Stimulated activated CD4-positive, alpha-beta T cell treated with anti-CD3 and anti-CD28 coated beads, Interleukin-15, amount 100 ng/mL, for 1 hour (primary cell): Measurements from ENCODE around the gene SKIC3.

Experiments used
- DNase-seq, 2 donors: peaks; one replicate each; pipeline ENCODE4 v3.0.0-alpha.2; 2020; ENCODE audit warnings: low read depth in 1 of 2, low spot score in 1 of 2

The SKIC3 gene

DNA sequence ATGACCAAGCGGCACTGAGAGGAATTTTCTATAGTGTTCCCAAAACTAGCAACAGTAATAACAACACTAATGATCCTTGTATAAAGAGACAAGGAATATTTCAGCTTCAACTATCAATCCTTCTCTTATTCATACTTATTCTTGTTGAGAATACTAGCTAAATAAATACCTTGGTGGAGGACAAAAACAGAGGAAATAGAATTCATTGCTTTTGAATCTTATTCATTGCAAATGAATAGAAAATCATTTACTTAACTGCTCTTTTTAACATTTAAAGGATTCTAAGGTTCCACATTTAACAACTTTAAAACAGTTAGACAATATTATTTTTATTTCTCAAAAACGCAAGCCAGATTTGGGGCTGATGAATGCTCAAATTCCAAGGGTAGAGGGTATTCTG, 22.4 kb downstream of the SKIC3 start:
- no peak for DNase-seq

- no peak for DNase-seq
Measured at GRCh38 chr5:95531491-95531890, 23.3 kb downstream of the SKIC3 start.

GRCh38 chr5:95530416-95530815, 24.4 kb downstream of the SKIC3 start:
- no peak for DNase-seq

GRCh38 chr5:95528565-95528964, 26.2 kb downstream of the SKIC3 start:
- no peak for DNase-seq

GRCh38 chr5:95526871-95527270, 27.9 kb downstream of the SKIC3 start:
- no peak for DNase-seq

DNA sequence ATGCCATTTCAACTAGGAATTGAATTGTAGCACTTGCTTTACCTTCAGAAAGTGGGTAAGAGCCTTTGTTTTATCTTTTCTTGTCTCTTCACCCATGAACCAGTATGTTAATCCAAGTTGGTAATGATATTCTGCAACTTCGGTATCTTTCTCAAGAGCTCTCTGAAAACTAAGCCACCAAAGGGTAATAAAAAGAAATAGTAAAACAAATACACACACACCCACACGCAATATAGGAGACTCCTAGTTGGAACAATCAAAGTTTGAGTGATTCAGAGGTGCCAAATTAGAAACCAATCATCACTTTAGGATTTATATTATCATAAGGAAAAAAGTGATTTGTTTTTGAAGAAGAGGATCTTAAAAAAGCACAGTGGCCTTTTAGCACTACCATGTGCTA, 30.4 kb downstream of the SKIC3 start:
- no peak for DNase-seq

- no peak for DNase-seq
Measured at GRCh38 chr5:95520206-95520605, 34.6 kb downstream of the SKIC3 start.

DNA sequence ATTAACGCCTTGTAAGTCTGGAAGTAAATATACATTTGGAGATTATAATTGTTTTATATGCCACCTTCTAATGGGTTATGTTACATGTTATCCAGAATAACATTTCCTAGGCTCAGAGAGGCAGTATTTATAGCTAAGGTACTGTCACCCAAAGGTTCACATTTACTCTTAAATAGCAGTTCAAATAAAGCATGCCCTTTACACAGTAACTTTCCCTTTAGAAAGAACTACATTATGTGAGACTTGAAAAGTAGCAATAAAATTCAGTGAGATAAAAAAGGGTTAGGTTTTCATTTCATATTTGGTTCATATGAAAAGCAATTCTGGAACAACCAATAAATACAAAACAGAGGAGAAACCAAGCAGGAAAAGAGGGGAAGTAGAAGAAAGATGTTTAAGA, 35.1 kb downstream of the SKIC3 start:
- DNase-seq: no peak

DNA sequence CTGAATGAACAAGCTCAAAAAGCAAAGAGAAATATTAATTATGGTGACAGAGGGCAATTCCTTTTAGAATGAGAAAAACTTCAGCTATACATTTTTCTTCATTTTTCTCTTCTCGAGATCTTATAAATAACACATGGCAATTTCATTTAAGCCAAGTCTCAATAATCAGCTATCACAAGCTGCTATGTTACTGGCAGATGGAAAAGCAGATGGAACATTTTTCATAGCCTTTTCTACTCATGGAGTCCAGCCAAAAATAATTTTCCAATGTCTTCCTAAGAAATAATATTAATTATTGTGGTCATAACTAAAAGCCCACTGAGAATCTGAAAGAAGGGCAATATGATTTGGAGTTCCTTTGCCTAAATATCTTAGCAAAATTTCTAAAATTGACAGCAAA, 35.6 kb downstream of the SKIC3 start:
- no peak for DNase-seq

- no peak for DNase-seq
Measured at GRCh38 chr5:95518417-95518816, 36.4 kb downstream of the SKIC3 start.

DNA sequence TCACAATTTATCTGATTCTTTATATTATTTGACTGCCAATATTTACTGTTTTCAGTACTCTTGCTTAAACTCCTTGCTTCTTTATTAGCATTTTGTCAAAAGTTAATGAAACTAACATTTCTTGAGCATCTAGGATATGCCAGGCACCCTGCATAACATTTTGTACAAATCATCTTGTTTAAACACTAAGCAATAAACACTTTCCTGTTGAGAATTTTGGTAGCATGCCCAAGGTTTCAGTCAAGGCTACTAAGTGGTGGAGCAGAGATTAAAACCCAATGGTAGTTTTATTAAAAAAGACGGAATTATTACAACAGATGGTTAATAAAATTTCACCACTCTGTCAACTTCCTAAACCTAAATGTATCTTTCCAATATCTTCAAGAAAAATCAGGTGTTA, 43.2 kb downstream of the SKIC3 start:
- no peak for DNase-seq

DNA sequence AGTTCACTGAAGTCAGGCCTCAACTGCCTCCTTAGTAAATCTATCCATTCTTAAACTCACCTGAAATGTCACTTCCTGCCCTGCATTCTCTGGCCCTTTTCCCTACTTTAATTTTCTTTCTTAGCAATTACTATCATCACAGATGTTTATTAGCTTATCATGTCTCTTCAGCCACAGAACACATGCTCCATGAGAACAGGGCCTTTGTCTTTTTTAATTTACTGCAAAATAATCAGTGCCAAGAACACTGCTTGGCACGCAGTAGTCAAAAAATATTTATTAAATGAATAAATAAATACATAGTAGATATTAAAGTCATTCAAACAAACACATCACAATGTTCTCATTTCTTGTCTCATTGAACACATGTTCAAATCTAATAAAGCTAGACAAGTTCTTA, 46.2 kb downstream of the SKIC3 start:
- no peak for DNase-seq
